LoVo (cell line): ENCODE data around the gene PAX7.
"Not testable (repeated sequence)": the region's sequence is repeated elsewhere in the genome, so short reads cannot be mapped to it uniquely, and the experiment has no call there.

Experiments used
- DNase-seq: peaks from one replicate; pipeline ENCODE4 v3.0.0-alpha.2; 2016; ENCODE audit warnings: low spot score

The PAX7 gene

GRCh38 chr1:18761948-18762840 is 131.5 kb downstream of the PAX7 start:
- DNase-seq = no peak

DNA sequence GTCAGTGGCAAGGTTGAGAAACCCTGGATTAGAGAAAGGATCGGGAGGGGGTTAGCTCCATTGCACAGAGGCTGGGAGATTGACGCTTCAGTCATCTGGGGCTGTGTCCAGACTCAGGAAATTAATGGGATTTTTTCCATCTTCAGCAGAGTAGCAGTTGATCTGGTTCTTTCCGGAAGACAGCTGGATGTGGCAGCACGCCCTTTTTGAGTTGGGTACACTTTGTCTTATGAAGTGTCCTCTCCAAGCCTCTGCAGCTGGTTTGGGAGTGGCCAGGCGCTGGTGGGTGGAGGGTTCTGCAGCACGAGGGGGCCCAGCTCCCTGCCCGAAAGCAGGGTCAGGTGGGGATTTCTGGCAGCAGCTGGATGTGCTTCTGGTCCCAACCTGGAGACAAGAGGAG is 133.7 kb downstream of the PAX7 start:
- DNase-seq = no peak

DNA sequence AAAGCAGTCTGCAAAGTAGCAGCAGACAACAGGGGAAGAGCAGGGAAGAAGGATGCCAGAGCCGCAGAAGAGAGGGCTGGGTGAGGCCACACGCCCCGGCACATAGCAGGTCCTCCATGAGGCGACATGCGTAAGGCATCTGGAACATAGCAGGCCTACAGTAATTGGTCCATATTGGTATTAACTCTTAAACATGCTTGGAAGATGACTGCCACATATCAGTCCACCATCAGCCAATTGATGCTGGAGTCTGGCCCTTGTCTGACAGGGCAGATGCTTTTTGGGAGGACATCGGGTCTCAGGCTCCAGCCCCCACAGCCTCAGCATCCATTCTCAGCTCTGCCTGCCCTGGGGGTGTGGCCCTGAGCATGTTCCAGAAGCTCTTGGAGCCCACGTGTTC is 135.1 kb downstream of the PAX7 start:
- DNase-seq = no peak

DNA sequence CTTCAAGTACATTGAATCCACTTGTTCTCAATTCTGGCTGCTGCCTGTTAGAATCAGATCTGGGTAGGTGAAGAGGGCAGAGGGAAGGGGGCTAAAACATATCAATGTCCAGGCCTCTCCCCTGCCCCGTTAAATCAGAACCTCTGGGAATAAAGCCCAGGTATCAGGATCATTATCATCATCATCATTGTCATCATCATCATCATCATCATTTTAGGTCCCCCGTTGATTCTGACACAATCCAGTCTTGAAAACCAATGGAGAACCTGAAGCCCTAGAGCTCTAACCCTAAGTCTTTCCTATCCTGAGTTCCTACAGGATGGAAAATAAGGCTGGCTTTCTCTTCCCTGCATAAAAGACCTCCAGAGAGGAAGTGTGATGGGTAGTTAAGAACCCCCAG is 135.7 kb downstream of the PAX7 start:
- no peak for DNase-seq

DNA sequence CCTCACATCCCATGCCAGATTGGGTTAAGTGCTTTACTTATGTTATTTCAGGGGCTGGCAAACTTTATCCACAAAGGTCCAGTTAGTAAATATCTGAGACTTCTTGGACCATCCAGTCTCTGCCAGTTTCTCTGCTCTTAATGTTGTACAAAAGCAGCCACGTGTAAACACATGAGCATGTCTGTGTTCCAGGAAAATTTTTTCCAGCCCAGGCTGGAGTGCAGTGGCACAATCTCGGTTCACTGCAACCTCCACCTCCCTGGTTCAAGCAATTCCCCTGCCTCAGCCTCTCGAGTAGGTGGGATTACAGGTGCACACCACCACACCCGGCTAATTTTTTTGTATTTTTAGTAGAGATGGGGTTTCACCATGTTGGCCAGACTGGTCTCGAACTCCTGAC is 136.9 kb downstream of the PAX7 start:
- DNase-seq = not testable (repeated sequence)

DNA sequence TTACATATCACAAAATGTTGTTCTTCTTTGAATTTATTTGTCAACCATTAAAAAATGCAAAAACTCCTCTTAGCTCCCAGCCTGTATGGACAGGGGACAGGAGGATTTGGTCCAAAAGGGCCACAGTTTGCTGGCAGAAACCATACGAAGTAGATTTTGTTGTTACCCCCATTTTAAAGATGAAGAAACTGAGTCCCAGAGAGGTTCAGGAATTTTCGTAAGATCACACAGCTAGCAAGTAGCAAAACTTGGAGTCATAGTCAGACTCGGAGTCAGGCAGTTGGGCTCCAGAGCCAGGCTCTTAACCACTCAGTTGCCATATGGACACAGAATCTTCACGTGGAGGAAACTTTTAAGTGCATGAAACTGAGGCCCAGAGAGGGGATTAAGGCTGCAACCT is 137.4 kb downstream of the PAX7 start:
- no peak for DNase-seq

DNA sequence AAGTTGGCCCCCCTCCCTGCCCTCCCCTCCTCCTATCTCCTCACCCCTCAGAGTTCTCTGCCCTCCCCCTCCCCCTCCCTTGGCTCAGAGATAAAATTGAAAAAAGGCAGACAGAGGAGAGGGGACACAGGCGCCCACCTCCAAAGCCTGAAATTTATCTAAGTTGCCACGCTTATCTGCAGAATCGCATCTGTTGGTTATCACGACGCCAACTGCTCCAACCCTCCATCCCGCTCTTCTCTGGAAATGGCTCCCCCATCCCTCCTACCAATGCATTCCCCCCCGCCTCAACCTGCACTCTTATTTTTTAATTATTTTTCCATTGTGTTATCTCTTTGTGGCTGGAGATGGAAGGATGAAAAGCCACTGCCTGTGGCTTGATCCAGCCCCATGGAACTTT is 138.5 kb downstream of the PAX7 start:
- no peak for DNase-seq

DNA sequence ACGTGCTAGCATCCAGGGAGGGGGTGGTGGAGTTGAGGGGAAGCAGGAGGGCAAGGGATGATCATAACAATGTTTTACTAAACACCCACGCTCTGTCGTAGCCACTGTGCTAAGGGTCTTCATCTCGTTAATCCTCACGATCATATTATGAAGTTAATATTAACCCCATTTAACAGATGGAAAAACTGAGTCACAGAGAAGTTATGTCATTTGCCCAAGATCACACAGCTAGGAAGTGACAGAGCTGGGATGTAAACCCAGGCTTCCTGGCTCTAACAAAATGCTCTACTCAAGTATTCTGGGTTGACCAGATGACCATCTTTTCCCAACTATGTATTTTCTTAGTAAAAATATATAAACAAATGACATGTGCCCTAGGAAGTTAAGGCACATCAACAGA is 140.2 kb downstream of the PAX7 start:
- DNase-seq = no peak

DNA sequence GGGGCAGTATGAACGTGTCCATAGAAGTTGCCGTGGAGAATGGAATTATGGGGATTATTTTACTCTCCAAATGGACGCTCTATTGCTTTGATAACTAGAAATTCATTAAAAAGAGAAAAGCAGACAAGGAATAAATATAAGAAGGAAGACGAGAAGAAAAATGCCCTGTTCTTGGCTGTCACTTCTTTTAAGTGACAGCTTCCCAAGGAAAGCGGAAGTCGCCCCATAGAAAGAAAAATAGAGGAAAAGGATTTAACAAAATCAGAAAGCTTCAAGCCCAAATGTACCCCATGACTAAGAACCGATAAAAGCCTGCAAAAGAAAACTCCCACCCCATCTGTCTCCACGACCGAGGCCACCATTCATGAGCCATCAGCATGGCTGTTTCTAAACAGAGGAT is 143.1 kb downstream of the PAX7 start:
- DNase-seq = no peak

DNA sequence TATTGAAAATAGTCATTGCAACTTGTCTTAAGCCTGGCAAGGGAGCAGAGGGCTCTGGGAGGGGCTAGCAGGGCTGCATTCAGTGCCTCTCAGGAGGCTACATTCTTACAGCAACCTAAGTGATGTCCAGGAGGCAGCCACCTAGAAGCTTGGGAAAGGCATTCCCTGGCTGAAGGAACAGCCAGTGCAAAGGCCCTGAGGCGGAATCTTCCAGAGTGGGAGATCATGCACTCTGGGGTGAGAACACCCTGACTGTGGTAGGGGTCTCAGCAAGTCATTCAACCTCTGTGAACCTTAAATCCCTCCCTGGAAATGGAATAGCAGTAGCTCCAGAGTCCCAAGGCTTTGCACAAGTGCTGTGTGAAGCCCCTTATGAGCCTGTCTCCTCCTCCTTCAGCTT is 144.7 kb downstream of the PAX7 start:
- DNase-seq = no peak

DNA sequence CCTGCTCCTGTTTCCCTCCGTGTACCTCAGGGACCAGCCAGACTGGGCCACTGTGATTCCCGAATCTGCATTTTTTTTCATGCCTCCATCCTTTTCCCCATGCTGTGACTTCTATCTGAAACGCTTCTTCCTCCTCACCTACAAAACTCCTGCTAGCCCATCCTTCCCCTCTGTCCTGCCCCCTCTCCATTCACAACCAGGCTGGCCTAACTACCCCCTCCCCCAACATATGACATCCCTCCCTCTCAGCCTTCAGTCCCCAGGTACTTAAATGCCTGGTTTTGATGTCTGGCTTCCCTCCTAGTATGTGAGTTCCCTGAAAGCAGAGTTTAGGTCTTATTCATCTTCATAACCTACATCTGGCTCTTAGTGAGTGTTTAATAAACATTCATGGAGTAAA is 146.1 kb downstream of the PAX7 start:
- no peak for DNase-seq

GRCh38 chr1:18778437-18778836 is 147.8 kb downstream of the PAX7 start:
- DNase-seq = no peak

GRCh38 chr1:18781031-18781430 is 150.4 kb downstream of the PAX7 start:
- DNase-seq = no peak

DNA sequence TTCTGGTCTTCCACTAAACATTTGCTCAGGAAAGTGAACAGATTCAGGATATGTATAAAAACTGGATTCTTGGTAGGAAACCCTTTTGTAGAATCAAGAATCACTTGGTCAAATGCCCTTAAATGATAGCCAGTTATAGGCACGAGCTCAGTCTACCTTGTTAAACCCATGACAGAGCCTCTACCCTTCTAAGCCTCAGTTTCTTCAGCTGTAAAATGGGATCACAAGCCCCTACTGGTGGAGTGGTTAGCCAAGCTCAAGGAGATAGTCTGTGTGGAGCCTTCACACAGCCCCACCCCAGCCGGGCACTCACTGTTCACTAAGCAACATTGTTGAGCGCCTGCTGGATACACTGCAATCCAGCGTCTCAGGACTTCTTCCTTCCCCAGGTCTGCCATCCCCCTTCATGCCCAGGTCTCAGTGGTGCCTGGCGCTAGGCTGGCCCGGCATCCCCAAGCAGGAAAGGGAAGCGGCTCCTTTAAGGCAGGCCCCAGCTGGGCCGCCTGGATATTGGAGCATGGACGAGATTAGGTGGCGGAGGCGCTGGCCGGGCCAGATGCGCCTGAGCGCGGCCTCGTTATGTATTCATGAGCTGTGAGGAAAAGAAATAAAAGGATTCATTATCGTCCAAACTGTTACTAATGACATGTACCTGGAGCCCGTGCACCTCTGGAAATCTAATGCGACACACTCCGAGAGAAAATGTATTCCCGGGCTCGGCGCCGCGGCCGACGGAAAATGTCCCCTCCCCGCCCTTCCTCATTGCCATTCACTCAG is 153.2 kb downstream of the PAX7 start:
- no peak for DNase-seq

- no peak for DNase-seq
Observed at GRCh38 chr1:18784482-18784831, 153.8 kb downstream of the PAX7 start.

- no peak for DNase-seq
Observed at GRCh38 chr1:18786149-18786548, 155.5 kb downstream of the PAX7 start.

DNA sequence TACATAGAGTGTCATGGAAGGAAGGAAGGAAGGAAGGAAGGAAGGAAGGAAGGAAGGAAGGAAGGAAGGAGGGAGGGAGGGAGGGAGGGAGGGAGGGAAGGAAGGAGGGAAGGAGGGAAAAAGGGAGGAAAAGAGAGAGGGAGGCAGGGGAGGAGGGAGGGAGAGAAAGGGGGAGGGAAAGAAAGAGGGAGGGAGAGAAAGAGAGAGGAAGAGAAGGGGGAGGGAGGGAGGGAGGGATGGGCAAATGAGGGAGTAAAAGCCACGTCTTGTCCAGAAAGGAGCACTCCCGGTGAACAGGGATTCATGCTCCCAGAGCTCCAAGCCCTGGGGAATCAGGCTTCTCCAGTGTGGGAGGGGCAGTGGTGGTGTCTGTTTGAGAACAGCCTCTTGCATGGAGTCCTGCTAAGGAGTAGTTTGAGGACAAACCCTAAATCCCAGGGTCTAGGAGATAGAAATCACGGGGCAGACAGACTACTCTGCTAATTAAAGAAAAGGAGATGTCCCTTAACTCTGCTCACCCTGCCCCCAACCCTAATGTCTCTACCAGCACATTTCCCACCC is 157.3 kb downstream of the PAX7 start:
- DNase-seq = no peak

- no peak for DNase-seq
Observed at GRCh38 chr1:18789246-18789645, 158.6 kb downstream of the PAX7 start.

DNA sequence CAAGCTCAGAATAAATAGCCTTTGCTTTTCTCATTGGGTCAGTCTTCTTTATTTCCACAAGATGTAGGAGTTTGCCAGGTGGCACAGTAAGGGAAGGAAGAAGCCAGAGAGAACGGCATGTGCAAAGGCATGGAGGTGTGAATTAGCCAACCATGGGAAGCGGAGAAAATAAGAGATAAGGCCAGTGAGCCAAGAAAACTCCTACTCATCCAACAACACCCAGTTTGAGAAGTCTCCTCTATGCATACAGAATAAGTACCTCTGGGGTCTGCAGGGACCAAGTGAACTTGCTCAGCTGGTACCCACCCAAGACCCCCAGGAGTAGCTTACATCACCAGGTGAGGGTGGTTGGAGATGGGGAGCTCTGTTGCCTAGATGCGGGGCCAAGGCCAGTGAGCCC is 162.1 kb downstream of the PAX7 start:
- DNase-seq = no peak

- no peak for DNase-seq
Observed at GRCh38 chr1:18793164-18793563, 162.5 kb downstream of the PAX7 start.

DNA sequence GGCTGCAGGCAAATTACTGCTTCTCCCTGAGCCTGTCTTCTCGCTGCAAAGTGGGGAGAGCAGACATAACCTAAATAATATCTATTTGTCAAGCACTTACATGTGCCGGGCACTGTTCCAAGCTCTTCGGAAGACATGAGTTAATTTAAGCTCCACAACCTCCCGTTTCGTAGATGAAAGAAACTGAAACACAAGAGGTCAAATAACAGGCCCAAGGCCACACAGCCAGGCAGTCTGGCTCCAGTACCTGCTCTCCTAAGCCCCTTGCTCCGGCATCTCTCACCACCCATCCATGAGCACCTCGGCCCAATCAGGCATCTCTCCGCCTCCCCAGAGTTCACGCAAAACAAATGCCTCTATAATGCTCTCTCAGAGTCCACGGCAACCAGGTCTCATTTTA is 163.4 kb downstream of the PAX7 start:
- no peak for DNase-seq

GRCh38 chr1:18794561-18794960 is 163.9 kb downstream of the PAX7 start:
- DNase-seq = no peak

DNA sequence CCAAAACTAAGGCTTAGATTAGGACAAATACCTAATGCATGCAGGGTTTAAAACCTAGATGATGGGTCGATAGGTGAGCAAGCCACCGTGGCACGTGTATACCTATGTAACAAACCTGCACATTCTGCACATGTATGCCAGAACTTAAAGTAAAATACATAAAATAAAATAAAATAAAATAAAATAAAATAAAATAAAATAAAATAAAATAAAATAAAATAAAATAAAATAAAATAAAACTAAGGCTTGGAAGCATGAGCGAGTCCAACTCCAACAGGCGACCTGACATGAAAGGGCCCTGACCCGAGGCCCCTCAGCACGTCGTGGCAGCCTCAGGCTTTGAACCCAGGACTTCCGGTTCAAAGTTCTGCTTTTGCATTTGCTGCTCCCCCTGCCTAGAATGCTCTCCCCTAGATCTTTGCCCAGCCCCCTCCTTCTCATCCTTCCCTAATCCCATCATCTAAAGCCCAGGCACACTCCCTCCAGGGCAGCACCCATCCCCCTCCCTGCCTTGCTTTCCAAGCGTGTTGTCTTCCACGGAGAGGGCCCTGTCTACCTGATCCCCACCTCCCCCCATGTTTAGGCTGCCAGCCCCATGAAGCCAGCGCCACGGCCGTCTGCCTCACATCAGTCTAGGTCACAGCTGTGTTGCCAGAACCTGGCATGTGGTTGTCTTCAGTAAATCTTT is 164.5 kb downstream of the PAX7 start:
- DNase-seq = no peak
